GM12874 (cell line): ENCODE data around the gene ACCS.
A peak's percentile ranks its signal among the peaks of the same experiment; 100 is the strongest.

Source experiments
- TF ChIP-seq, protein P1 (sequence below): IDR thresholded peaks from 2 replicates; pipeline ENCODE4 v1.5.1; 2011; ENCODE audit warnings: low read depth, mild to moderate bottlenecking, control low read depth, low read length, moderate library complexity; ENCODE audit not compliant: insufficient read depth

ACCS gene

DNA sequence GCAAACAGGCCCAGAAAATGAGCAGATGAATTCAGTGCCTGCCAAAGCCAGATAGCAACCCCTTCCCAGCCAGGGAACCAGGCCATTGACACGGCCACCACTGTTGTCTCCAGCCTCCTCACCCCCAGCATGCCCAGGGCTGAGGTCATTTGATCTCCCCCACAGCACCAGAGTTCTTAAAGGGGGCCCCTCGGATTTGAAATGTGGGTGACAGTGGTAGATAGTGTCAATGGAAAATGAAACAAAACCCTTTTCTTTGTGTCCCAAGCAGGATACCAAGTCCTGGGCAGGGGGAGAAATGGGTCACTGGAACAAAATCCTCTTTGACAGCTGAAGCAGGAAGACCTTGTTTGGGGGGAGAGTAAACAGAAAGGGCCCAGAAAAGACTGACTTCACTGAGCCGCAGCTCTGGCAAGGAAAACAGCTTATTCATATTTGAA, 32.6 kb upstream of the ACCS start:
- TF ChIP-seq, protein P1, sequence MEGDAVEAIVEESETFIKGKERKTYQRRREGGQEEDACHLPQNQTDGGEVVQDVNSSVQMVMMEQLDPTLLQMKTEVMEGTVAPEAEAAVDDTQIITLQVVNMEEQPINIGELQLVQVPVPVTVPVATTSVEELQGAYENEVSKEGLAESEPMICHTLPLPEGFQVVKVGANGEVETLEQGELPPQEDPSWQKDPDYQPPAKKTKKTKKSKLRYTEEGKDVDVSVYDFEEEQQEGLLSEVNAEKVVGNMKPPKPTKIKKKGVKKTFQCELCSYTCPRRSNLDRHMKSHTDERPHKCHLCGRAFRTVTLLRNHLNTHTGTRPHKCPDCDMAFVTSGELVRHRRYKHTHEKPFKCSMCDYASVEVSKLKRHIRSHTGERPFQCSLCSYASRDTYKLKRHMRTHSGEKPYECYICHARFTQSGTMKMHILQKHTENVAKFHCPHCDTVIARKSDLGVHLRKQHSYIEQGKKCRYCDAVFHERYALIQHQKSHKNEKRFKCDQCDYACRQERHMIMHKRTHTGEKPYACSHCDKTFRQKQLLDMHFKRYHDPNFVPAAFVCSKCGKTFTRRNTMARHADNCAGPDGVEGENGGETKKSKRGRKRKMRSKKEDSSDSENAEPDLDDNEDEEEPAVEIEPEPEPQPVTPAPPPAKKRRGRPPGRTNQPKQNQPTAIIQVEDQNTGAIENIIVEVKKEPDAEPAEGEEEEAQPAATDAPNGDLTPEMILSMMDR, result no peak

DNA sequence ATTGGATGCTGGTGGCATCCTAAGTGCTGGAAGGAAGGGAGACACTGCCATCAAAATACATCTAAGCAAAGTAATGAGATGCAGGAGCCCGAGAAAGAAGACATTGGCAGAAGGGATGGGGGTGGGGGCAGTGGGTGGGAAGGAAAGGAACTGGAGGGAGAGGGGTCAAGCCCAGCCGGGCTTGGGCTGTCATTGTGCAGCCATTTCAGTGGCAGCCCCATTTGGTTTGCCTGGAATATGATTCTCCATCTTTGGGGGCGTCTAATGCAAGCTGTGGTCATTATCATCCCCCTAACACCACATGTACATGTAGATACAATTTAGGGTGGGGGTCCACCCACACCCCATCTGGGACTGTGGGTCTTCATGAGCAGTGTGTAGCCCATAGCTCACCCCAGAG, 32.2 kb upstream of the ACCS start:
- TF ChIP-seq, protein P1, result no peak

DNA sequence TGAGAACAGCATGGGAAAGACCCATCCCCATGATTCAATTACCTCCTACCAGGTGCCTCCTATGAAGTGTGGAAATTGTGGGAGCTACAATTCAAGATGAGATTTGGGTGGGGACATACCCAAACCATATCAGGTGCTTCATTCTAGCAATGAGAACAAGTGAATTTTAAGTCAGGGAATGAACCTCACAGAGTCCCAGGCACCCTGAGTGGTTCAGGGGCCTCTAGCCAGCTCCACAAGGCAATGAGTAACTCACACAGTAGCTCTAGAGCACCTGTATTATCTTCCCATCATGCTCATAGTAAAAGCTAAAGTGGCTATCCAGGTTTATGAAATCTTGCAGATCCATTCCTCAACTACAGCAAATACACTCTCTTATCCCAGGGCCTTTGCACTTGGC, 31.4 kb upstream of the ACCS start:
- TF ChIP-seq, protein P1, result no peak

DNA sequence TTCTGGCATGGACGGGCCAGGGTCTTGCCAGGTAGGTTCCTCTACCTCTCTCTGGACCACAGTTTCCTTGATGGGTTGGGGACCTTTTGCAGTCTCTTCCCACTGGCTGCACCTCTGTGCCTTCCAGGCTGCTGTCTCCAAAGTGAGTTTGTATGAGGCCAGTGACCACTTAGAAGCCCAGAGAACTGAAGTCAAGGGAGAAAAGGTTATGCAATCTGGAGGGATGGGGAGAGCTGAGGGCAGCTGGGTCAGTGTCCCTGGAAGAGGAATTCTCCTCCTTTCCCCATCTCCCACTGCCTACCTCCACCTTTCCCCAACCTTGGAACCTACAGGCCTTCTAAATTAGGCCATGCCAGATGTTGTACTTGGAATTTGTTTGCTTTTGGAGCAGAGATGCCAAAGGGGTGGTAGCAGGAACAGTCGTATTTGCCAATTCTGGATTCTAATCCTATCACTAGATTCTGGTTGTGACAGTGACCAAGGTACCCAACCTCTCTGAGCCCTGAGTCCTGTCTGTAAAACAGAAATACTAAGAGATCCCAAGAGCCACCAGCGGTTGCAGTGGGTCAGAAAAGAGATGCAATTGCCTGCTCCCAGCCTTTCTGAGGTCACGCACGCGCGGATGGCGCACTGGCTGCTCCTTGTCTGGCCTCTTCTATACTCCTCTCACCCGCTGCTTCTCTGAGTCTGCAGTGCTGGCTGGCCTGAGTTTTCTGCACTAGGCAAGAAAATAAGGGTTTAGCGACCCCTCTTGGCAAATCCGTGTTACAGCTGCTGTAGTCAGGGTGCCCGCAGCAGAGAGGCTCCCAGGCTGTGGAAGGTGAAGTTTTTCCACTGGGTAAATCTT, 29.0 kb upstream of the ACCS start:
- TF ChIP-seq, protein P1, result peak; percentile 75

DNA sequence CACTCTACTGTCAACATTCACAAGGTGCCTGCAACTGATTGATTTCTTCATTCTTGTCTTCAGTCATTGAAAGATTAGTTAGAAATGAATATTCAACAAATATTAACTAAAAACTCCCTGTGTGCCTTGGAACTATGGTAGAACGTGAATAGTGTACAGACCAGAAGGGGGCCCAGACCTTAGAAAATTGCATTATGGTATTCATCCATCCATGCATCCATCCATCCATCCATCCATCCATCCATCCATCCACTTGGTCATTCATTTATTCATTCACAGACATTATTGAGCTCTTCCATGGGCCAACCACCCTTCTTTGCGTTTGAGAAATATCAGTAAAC, 28.4 kb upstream of the ACCS start:
- TF ChIP-seq, protein P1, result no peak

DNA sequence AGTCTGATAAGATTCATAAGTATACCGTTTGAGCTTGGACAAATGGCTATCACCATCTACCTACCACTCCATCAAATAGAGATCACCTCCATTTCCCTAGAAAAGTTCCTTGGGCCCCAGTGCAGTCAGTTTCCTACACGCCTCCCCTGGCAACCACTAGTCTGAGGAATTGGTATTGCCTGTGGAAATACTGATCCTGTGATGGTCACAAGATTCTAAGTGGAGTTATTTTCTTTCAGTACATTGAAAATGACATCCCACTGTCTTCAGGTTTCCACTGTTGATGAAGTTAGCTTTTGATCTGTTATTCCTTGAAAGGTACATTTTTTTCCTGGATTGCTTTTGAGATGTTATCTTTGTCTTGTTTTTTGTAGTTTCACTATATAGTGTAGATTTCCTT, 22.9 kb upstream of the ACCS start:
- TF ChIP-seq, protein P1, result no peak

DNA sequence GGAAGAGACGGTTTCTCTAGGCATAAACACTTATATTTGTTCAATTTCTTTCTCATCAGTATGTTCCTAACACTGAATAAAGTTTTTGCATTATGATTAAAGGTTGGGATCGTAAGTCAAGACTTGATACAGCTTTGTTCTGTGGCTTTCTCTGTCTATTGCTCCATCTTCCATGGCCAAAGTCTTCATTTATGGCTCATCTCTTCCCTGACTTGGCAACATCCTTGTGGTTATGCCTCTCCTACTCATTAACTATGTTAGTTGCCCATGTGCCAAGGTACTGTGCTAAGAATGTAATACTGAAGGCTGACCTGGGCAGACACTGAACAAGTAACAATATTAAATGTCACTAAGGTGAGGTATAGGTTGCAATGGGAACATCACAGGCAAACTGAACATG, 19.9 kb upstream of the ACCS start:
- TF ChIP-seq, protein P1, result no peak
